NB4 (cell line): Measurements from ENCODE around the gene DAB1.

Experiments
- DNase-seq: peaks from one replicate; pipeline ENCODE4 v3.0.0; 2010; ENCODE audit warnings: low read depth
- H3K4me3 ChIP-seq: one replicate; pipeline ENCODE4 v1.5.1; 2011; ENCODE audit warnings: mild to moderate bottlenecking, low read depth, low read length, moderate library complexity
- CTCF ChIP-seq: IDR thresholded peaks from one replicate; pipeline ENCODE4 v1.5.1; 2012; ENCODE audit warnings: low read depth, low read length
- MAX ChIP-seq: IDR thresholded peaks from 2 replicates; pipeline ENCODE4 v1.6.1; 2011; ENCODE audit warnings: low read depth, low read length
- MYC ChIP-seq: IDR thresholded peaks from 2 replicates; pipeline ENCODE4 v1.6.1; 2011; ENCODE audit warnings: low read depth, low read length
- POLR2A ChIP-seq: IDR thresholded peaks from 2 replicates; pipeline ENCODE4 v1.6.1; 2011; ENCODE audit warnings: mild to moderate bottlenecking; ENCODE audit not compliant: insufficient read length; ENCODE audit errors: extremely low read depth

Gene DAB1

GRCh38 chr1:57423656-57424211, at the start of gene DAB1:
Gene DAB1 (minus strand): TSS chr1:57424060. CDS start chr1:57291030, 133,030 bp downstream.
- TF ChIP-seq MAX (no peak), CTCF (no peak), MYC (no peak), POLR2A (no peak)
- DNase-seq = no peak
- H3K4me3 ChIP-seq = no peak within 1 kb of the TSS

- no peak for DNase-seq
- no peak for TF ChIP-seq POLR2A
- TF ChIP-seq CTCF = no peak
- no peak for TF ChIP-seq MAX
- no peak for TF ChIP-seq MYC
- H3K4me3 ChIP-seq = no peak overlapping the region
Measured at GRCh38 chr1:57473448-57473847, 49.6 kb upstream of the DAB1 start.

- TF ChIP-seq MAX (no peak), MYC (no peak)
- DNase-seq = no peak
Measured at GRCh38 chr1:57471995-57472394, 48.1 kb upstream of the DAB1 start.

GRCh38 chr1:57470036-57470435, 46.2 kb upstream of the DAB1 start:
- H3K4me3 ChIP-seq = no peak overlapping the region
- no peak for DNase-seq
- TF ChIP-seq MAX (no peak), MYC (no peak), POLR2A (no peak), CTCF (no peak)

More at GRCh38 chr1:57471995-57472394, 48.1 kb upstream of the DAB1 start:
- H3K4me3 ChIP-seq = no peak overlapping the region

GRCh38 chr1:57468641-57469523, 45.0 kb upstream of the DAB1 start:
- no peak for DNase-seq
- TF ChIP-seq CTCF = no peak
- H3K4me3 ChIP-seq = no peak overlapping the region

GRCh38 chr1:57467830-57468229, 44.0 kb upstream of the DAB1 start:
- TF ChIP-seq MYC (no peak), MAX (no peak)
- no peak overlapping the region for H3K4me3 ChIP-seq
- no peak for DNase-seq
